NCI-H128 (cell line): ENCODE measurements around the gene PLEKHG3.

ENCODE experiments used
- DNase-seq: peaks from one replicate; lab custom pipeline; 2025; ENCODE audit not compliant: unreplicated experiment; lab: John Stamatoyannopoulos, UW

The PLEKHG3 gene

DNA sequence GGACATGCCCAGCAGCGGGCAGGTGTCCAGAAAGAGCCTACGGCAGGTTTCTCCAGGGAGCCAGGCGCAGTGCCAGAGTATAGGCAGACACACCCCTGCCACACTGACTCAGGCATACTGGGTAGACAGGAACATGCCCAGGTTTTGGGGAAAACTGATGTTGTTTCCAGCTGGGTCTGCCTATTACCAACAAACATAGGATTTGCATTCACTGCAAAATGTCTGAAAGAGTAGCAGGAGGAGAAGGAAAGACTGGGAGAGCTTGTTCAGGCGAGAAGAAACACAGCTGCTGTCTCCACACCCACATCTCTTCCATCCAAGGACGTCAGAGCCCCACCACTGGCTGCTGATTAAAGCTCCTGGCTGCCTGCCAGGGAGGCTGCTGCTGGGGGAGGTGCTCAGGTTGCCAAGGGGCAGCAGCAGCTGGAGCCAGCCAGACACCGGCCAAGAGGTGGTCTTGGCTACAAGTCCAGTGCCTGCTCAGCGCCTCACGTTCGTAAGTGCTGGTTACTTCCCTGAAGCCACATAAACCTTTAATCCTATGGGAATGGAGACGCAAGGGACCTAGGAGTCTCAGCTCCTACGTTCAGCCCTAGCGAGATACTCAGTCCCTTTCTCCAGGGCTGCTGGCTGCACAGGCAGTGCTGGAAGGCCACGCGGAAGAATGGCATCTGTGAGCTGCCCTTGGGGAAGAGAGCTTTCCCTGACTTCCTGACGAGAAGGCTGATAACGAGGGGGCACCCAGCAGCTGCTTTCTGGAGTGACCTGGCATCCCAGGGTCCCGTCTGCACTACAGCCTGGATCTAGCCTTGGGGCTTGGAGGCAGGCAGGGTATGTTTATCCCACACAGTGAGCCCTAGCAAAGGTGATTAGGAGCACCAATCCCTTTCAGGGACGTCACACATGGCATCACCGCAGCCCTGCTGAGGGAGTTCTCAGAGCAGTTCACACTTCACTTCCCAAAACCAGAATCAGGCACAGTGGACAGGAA lies 58.1 kb downstream of the PLEKHG3 start:
- peak; percentile 62 for DNase-seq

GRCh38 chr14:64763085-64763782 lies 59.0 kb downstream of the PLEKHG3 start:
- DNase-seq: no peak

DNA sequence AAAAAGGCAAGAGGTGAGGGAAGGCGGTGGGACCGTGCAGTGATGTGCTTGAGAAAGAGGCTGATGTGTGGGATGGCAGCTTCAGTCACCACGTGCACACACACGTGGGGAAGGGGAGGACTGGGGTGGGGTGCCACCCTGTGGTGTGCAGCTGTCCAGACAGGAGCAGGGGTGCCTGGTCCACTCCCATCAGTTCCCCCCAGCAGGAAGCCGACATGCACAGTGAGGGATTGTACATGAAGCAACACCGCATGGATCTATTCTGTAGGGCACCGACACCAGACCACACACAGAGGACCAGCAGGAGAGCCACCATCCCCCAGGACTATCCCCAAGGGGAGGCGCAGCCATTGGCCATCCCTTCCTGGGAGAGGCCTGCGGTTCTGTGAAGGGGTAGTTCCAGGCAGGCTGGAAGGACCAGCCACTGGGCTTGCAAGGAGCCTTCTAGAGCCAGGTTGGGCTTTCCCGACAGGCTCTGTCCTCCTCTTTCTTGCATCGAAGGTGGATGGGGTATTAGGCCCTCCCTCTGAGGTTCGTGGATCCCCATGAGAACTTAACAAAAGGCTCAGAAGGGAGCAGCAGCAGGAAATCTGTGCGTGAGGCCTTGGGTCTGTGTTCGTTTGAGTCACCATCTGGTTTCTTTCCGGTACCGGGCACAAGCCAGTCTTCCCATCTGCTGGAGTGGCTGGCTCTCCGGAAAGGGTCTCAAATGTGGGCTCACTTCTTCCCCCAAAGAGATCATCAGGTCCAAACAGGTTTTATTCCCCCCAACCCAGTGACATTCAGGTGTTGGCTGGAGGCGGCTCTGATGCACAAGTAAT lies 59.8 kb downstream of the PLEKHG3 start:
- no peak for DNase-seq

DNA sequence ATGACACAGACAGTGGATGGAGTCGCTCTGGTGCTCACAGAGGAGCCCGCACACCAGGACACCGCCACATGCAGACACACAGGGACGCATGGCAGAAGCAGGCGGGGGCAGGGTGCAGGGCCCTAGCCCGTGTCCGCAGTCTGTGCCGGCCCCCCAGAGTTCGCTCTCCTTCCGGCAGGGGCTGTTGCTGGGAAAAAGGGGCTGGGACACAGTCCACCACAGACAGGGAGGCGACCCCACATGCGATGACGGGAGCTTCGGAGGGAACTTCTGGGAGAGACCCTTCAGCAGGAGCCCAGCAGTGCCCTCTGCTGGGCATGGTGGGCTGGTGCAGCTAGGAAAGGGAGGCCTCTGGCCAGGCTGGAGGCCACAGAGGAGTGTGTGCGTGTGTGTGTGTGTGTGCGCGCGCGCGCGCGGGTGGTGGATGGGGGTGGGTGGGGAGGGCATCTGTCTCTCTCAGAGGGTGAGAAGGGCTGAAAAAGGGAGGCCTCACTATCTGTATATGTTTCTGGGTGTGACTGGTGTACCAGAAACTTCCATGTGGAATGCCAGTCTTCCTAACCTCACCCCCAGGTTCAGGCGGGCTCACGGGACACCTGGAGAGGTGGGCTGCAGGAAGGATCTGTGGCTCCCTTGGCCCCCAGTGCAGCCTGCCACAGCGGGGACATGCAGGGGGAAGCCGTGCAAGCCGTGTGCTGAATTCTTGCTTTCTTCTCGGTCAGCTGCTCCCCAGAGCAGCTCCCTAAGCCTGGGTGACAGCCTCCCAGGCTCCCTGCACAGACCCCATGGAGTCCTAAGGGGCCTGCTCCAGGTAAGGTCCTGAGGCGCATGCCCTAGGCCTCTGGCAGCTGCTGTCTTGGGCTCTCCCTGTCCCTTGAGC lies 60.7 kb downstream of the PLEKHG3 start:
- DNase-seq: peak; percentile 62

DNA sequence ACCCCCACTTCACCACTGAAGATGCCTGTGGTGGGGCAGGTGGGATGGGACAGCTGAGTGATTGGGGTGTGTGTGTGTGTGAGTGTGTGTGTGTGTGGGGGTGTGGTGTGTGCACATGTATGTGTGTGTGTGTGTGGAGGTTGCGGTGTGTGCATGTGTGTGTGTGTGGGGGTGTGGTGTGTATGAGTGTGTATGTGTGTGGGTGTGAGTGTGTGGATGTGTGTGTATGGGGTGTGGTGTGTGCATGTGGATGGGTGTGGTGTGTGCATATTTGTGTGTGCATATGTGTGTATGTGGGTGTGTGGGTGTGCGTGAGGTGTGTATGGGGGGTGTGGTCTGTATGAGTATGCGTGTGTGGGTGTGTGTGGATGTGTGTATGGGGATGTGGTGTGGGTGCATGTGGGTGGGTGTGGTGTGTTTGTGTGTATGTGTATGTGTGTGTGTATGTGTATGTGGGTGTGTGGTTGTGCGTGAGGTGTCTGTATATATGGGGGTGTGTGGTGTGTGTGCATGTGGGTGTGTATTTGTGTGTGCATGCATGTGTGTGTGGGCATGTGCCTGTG lies 61.6 kb downstream of the PLEKHG3 start:
- DNase-seq: no peak

DNA sequence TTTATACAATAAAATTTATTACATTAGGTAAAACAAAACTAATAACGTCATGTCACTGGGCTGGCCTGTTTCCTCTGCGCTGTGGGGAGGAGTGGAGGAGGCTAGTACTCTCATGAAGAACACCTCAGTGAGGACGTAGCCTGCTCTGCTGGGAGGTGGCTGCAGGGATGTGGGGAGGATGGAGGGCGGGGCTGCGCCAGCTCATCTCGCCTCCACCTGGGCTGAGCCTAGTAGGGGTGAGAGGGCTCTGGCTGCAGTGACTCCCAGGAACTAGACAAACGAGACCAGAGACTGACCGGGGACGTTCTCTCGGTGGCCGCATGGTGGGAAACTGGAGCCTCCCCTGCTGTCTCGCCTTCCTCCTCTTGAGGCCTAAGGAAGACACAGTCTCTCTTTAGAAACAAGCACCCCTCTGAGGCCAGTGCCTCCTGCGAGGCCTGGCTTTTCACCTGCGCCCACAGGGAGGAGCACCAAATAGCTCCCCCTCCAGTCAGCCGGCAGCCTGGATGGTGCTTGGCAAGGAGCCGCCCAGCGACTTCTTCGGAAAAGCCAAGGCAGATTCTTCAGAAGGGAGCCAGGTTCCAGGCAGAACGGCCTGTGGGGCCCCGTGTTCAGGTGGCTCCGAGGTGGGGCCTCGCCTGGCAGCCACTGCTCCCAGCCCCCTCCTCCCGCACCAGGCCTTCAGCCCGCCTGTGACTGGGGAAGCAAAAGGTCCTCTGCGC lies 62.4 kb downstream of the PLEKHG3 start:
- DNase-seq: no peak

GRCh38 chr14:64767215-64767964 lies 63.2 kb downstream of the PLEKHG3 start:
- DNase-seq: no peak

GRCh38 chr14:64768401-64769095 lies 64.3 kb downstream of the PLEKHG3 start:
- DNase-seq: no peak

DNA sequence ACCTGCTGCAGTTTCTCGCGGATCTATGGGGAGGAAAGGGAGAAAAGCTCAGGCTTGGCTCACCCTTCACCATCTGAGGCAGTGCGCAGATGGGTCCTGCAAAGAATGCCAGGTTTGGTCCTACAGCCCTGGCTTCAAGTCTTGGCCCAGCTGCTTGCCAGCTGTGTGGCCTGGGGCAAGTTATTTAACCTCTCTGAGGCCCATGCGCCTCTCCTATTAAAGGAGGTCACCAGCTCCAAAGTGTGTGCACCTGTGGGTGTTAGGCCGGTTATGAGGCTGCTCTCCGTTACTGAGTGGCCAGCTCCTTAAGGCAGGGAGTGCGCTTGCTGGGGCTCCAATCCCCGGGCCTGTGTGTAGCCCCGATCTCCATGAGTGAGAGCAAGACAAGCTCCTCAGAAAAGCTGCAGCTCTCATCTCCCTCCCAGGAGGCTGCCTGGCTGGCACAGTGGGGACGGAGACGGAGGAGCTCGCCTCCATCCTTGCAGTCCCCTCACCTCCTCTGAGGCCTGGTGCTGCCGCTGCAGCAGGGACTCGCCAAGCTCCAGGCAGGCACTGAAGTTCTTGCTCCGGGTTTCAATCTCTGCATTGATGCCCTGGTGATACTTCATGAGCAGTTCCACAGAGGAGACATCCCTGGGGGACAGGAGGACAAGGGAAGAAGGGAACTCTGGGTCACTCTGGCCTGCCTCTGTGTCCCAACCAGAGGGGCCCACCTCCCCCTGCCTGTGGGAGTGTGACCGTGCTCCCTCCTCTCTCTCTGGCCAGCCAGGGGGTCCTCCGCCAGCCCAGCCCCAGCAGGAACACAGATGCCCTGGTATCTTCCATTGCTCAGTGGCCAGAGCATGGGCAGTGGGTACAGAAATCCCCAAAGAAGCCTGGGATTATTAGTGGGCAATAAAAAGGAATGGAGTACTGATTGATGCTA lies 65.1 kb downstream of the PLEKHG3 start:
- DNase-seq: no peak

- no peak for DNase-seq
Observed at GRCh38 chr14:64770751-64771150, 66.5 kb downstream of the PLEKHG3 start.

DNA sequence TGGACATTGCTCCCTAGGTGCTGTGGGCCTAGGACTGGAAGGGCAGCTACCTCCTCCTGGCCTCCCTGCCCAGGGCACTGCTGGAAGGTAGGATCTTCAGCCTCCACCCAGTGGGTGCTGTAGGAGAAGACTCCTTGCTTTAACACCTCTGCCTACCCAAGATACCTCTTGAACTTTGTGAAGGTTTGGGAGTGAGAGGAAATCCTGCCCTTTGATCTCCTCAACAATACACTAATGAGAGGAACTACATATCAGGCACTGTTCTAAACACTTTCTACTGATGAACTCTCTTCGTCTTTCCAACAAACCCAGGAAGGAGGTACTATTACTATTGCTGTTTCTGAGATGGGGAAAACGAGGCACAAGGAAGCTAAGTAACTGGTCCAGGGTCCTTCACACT lies 66.9 kb downstream of the PLEKHG3 start:
- DNase-seq: no peak

DNA sequence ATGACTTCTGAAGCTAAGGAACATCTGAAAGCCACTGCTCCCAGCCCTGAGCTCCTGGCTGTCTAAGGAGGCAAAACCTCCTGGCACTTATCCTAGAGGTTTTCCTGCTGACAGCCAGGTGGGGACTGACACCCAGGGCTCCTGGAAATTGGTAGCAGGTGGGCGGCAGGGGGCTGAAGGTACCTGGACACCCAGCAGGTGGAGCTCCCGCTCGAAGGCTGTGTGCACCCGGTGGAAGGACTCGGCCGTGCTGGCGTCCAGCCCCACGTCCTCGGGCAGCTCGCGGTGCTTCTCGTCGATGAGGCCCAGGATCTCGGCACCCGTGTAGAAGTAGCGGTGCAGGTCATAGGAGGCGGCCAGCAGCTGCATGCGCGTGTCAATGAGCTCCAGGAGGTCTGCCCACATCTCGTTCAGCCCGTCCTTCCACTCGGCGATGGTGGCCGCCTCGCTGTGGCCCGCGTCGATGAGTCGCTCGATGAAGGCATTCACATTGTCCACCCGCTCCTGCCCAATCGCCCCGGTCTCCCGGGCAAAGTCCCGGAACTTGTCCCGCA lies 68.2 kb downstream of the PLEKHG3 start:
- no peak for DNase-seq

GRCh38 chr14:64773046-64773445 lies 68.8 kb downstream of the PLEKHG3 start:
- DNase-seq: no peak

GRCh38 chr14:64773577-64773976 lies 69.4 kb downstream of the PLEKHG3 start:
- no peak for DNase-seq

GRCh38 chr14:64774272-64774671 lies 70.0 kb downstream of the PLEKHG3 start:
- DNase-seq: no peak

DNA sequence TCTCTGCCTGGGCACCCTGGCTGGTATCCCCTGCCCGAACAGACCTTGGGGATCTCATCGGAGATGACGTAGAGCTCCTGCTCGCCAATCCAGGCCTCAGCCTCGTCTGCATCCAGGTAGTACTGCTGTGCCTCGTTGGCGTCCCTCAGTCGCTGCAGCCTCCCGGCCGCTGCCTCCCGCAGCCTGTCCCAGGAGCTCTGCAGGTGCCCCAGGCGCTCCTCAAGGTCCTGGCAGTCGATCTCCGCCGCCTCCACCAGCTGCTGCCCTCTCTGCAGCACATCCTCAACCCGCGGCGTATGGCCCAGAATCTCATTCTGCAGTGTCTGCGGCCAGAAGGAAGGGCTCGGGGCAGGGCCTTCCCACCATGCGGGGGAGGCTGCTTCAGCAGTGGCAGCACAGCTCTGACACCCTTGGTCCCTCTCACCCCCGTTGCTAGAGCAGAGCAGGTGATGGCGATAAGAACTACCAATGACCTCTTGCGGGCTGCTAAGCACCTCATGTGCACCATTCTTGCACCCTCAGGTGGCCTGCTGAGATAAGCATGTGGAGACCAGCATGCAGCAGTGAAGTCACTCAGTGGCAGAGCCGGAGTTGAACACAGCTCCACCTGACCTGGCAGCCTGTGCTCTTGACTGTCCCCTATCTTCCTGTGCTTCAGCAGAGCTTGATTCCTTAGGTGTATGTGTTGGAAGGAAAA lies 71.0 kb downstream of the PLEKHG3 start:
- no peak for DNase-seq
